Cardiac muscle cell (in vitro differentiated cells and primary cell): ENCODE data around the gene DNAH7. TPM values are rescaled to one million over a fixed set of nuclear protein-coding genes. Genes with fewer than 3 reads are reported as not detected.

ENCODE experiments used
- DNase-seq, 2 donors: peaks; one replicate each; pipeline versions ENCODE4 v3.0.0 to v3.0.0-alpha.2; 2010 to 2017; ENCODE audit warnings: low read depth in 1 of 2, low spot score in 1 of 2
- H3K27ac ChIP-seq: fragments of 200-600 bp; sonication (generic); 2 replicates; pipeline ENCODE4 v1.5.1; 2016
- H3K27me3 ChIP-seq: fragments of 200-600 bp; sonication (generic); 2 replicates; pipeline ENCODE4 v1.6.0; 2016; ENCODE audit warnings: control low read depth
- H3K36me3 ChIP-seq: fragments of 200-600 bp; sonication (generic); 2 replicates; pipeline ENCODE4 v1.5.1; 2016; ENCODE audit warnings: control low read depth
- H3K4me1 ChIP-seq: fragments of 200-600 bp; sonication (generic); 2 replicates; pipeline ENCODE4 v1.8.1; 2017; ENCODE audit warnings: low read depth, mild to moderate bottlenecking, mixed run types
- H3K4me3 ChIP-seq: fragments of 200-600 bp; sonication (generic); 2 replicates; pipeline ENCODE4 v1.5.1; 2016; ENCODE audit warnings: mild to moderate bottlenecking
- H3K9me3 ChIP-seq: fragments of 200-600 bp; sonication (generic); 2 replicates; pipeline ENCODE4 v1.5.1; 2017; ENCODE audit warnings: low read depth, mild to moderate bottlenecking, control low read depth
- CTCF ChIP-seq: IDR thresholded peaks from 2 replicates; pipeline ENCODE4 v1.5.1; 2012; ENCODE audit warnings: low read depth, mild to moderate bottlenecking, low read length
- polyA plus RNA-seq: library from polyadenylated mRNA; unstranded; fragments of >200 nt; fragmentation: Nextera tagmentation; extraction: Ambion mirVana; gene quantifications from 2 replicates; pipeline ENCODE4 v1.2.1, GENCODE V29; 2016
- total RNA-seq: library from RNA; depleted of rRNA; stranded (reverse); fragments of >200 nt; gene quantifications from 2 replicates; pipeline ENCODE4 v1.2.3, GENCODE V29; 2016

The DNAH7 gene
- total and polyA plus RNA-seq, 2 experiments from 2014 or later = 0.75 to 1.8 TPM

- no peak for DNase-seq
- TF ChIP-seq CTCF = no peak
Measured at GRCh38 chr2:196076778-196077568, 8.3 kb upstream of the DNAH7 start.

GRCh38 chr2:196075196-196075595, 6.6 kb upstream of the DNAH7 start:
- Histone ChIP-seq H3K36me3 (no peaks in the 10 kb centered on the region), H3K4me3 (no peak overlapping the region), H3K27me3 (peaks cover 21% of the 10 kb centered on the region), H3K4me1 (no peaks in the 10 kb centered on the region), H3K27ac (no peak overlapping the region), H3K9me3 (no peaks in the 10 kb centered on the region)
- no peak for DNase-seq
- TF ChIP-seq CTCF = no peak

More at GRCh38 chr2:196076778-196077568, 8.3 kb upstream of the DNAH7 start:
- no peaks in the 10 kb centered on the region for H3K4me1 ChIP-seq
- peaks cover 8% of the 10 kb centered on the region for H3K27me3 ChIP-seq
- H3K27ac ChIP-seq = no peak overlapping the region
- no peak overlapping the region for H3K4me3 ChIP-seq
- H3K36me3 ChIP-seq = no peaks in the 10 kb centered on the region
- H3K9me3 ChIP-seq = no peaks in the 10 kb centered on the region

- no peak overlapping the region for H3K27ac ChIP-seq
- H3K4me3 ChIP-seq = no peak overlapping the region
- no peaks in the 10 kb centered on the region for H3K4me1 ChIP-seq
- peaks cover 21% of the 10 kb centered on the region for H3K27me3 ChIP-seq
- DNase-seq = no peak
- H3K36me3 ChIP-seq = no peaks in the 10 kb centered on the region
- H3K9me3 ChIP-seq = no peaks in the 10 kb centered on the region
- no peak for TF ChIP-seq CTCF
Measured at GRCh38 chr2:196074631-196075030, 6.0 kb upstream of the DNAH7 start.

- no peaks in the 10 kb centered on the region for H3K4me1 ChIP-seq
- no peak for DNase-seq
- H3K27ac ChIP-seq = no peak overlapping the region
- no peaks in the 10 kb centered on the region for H3K36me3 ChIP-seq
- no peak for TF ChIP-seq CTCF
- H3K9me3 ChIP-seq = no peaks in the 10 kb centered on the region
- peaks cover 21% of the 10 kb centered on the region for H3K27me3 ChIP-seq
- no peak overlapping the region for H3K4me3 ChIP-seq
Measured at GRCh38 chr2:196073521-196073920, 4.9 kb upstream of the DNAH7 start.

GRCh38 chr2:196067088-196067382, 1.6 kb downstream of the DNAH7 start:
- Histone ChIP-seq H3K27me3 (peaks cover 14% of the 10 kb centered on the region), H3K9me3 (no peaks in the 10 kb centered on the region), H3K36me3 (no peaks in the 10 kb centered on the region), H3K4me1 (peaks cover 5% of the 10 kb centered on the region), H3K4me3 (no peak overlapping the region), H3K27ac (no peak overlapping the region)
- no peak for TF ChIP-seq CTCF
- no peak for DNase-seq
